Peyer's patch (tissue), 4 donors: ENCODE data around the gene ARF5.

Experiments used
- CTCF ChIP-seq, 6 experiments: fragments of 450-650 bp in 4 of 6; fragments of 200-600 bp in 2 of 6; sonication (generic) in 1 of 6; IDR thresholded peaks; one replicate each; pipeline ENCODE4 v1.5.1; 2017 to 2019; ENCODE audit warnings: antibody characterized with exemption in 6 of 6, mild to moderate bottlenecking in 3 of 6, moderate library complexity in 1 of 6
- POLR2A ChIP-seq, 2 donors: fragments of 450-650 bp; IDR thresholded peaks; one replicate each; pipeline ENCODE4 v1.5.1; 2017; ENCODE audit warnings: antibody characterized with exemption in 2 of 2, mild to moderate bottlenecking in 2 of 2, moderate library complexity in 2 of 2

- no peak for TF ChIP-seq CTCF (IDR thresholded peaks at IDR 0.05)
- TF ChIP-seq POLR2A (IDR thresholded peaks at IDR 0.05) = no peak
Measured at GRCh38 chr7:127616724-127617123, 28.5 kb downstream of the ARF5 start.
